GM18868 (cell line): Measurements from ENCODE around the gene CPS1.

Experiments
- ATAC-seq: cut with Tn5 transposase; IDR thresholded peaks from one replicate; pipeline ENCODE4 v1.9.1; 2021; ENCODE audit warnings: mild to moderate bottlenecking, moderate library complexity; ENCODE audit not compliant: unreplicated experiment

Gene CPS1

GRCh38 chr2:210673117-210673516, 116.7 kb downstream of the CPS1 start:
- no peak for ATAC-seq

- ATAC-seq, result no peak
Observed at GRCh38 chr2:210676067-210676466, 119.7 kb downstream of the CPS1 start.

- ATAC-seq, result no peak
Observed at GRCh38 chr2:210681491-210681890, 125.1 kb downstream of the CPS1 start.

GRCh38 chr2:210686401-210686800, 130.0 kb downstream of the CPS1 start:
- ATAC-seq, result no peak

- no peak for ATAC-seq
Observed at GRCh38 chr2:210687786-210688470, 131.5 kb downstream of the CPS1 start.

GRCh38 chr2:210707900-210708299, 151.5 kb downstream of the CPS1 start:
- no peak for ATAC-seq

GRCh38 chr2:210713122-210713521, 156.7 kb downstream of the CPS1 start:
- ATAC-seq, result no peak

GRCh38 chr2:210715560-210716082, 159.2 kb downstream of the CPS1 start:
- ATAC-seq, result no peak

- no peak for ATAC-seq
Observed at GRCh38 chr2:210718503-210718902, 162.1 kb downstream of the CPS1 start.

GRCh38 chr2:210722092-210722491, 165.7 kb downstream of the CPS1 start:
- ATAC-seq, result no peak

- ATAC-seq, result no peak
Observed at GRCh38 chr2:210727549-210727948, 171.2 kb downstream of the CPS1 start.
